Naive thymus-derived CD4-positive, alpha-beta T cell (primary cell): Measurements from ENCODE around the gene P2RY8. TPM values are rescaled to one million over a fixed set of nuclear protein-coding genes. Genes with fewer than 3 reads are reported as not detected.
"Not testable (repeated sequence)": the region's sequence is repeated elsewhere in the genome, so short reads cannot be mapped to it uniquely, and the experiment has no call there.

Experiments used
- ATAC-seq: fragments of 150-1000 bp; cut with Tn5 transposase; 2 replicates; pipeline ENCODE4 v1.10.0; 2021; ENCODE audit warnings: mild to moderate bottlenecking, moderate library complexity
- CTCF ChIA-PET: fragments of 350-600 bp; sonication (Branson Sonifier 250); formaldehyde crosslinking; loops from one replicate; lab custom pipeline; 2021; ENCODE audit warnings: antibody characterized with exemption; lab: Charles Lee
- POLR2A ChIA-PET: fragments of 350-600 bp; sonication (Branson Sonifier 250); formaldehyde crosslinking; loops from one replicate; lab custom pipeline; 2021; ENCODE audit warnings: antibody characterized with exemption, inconsistent platforms; lab: Charles Lee
- DNase-seq, 9 donors: peaks; one replicate each; pipeline versions ENCODE4 v3.0.0 to v3.0.0-alpha.2; 2020 to 2022; ENCODE audit warnings: mixed read lengths in 1 of 9
- H3K27ac ChIP-seq: one replicate; pipeline ENCODE4 v1.7.0; 2013; ENCODE audit warnings: mild to moderate bottlenecking, low read depth, low read length, moderate library complexity
- H3K27me3 ChIP-seq, 2 donors: one replicate each; pipeline ENCODE4 v1.7.0; 2013; ENCODE audit warnings: low read length in 2 of 2, mild to moderate bottlenecking in 2 of 2, moderate library complexity in 2 of 2; ENCODE audit not compliant: control insufficient read depth in 2 of 2, insufficient read depth in 2 of 2
- H3K36me3 ChIP-seq, 3 experiments: 1 replicate in 2 of 3; 2 replicates in 1 of 3; pipeline ENCODE4 v1.7.0; 2013; ENCODE audit warnings: low read length in 3 of 3, mild to moderate bottlenecking in 3 of 3, moderate library complexity in 1 of 3; ENCODE audit not compliant: insufficient read depth in 3 of 3, control insufficient read depth in 2 of 3
- H3K4me1 ChIP-seq, 2 donors: one replicate each; pipeline ENCODE4 v1.7.0; 2013; ENCODE audit warnings: low read length in 2 of 2, mild to moderate bottlenecking in 2 of 2, moderate library complexity in 1 of 2; ENCODE audit not compliant: control insufficient read depth in 2 of 2, insufficient read depth in 2 of 2
- H3K4me3 ChIP-seq: 2 replicates; pipeline ENCODE4 v1.7.0; 2013; ENCODE audit warnings: mild to moderate bottlenecking, low read length
- H3K9me3 ChIP-seq, 3 experiments: 1 replicate in 2 of 3; 2 replicates in 1 of 3; pipeline ENCODE4 v1.7.0; 2013; ENCODE audit warnings: low read length in 3 of 3; ENCODE audit not compliant: control insufficient read depth in 2 of 3
- H3K27ac Mint-ChIP-seq, 9 donors: one replicate each; pipeline ENCODE4 v1.8.0; 2020 to 2022; ENCODE audit warnings: mixed read lengths in 9 of 9, mild to moderate bottlenecking in 8 of 9, moderate library complexity in 5 of 9, inconsistent platforms in 2 of 9
- H3K27me3 Mint-ChIP-seq, 5 donors: one replicate each; pipeline ENCODE4 v1.8.0; 2021 to 2022; ENCODE audit warnings: mixed read lengths in 5 of 5, mild to moderate bottlenecking in 1 of 5
- H3K36me3 Mint-ChIP-seq, 5 donors: one replicate each; pipeline ENCODE4 v1.8.0; 2020 to 2022; ENCODE audit warnings: mixed read lengths in 5 of 5, mild to moderate bottlenecking in 3 of 5, inconsistent platforms in 1 of 5
- H3K4me1 Mint-ChIP-seq, 7 donors: one replicate each; pipeline ENCODE4 v1.8.0; 2020 to 2022; ENCODE audit warnings: mixed read lengths in 7 of 7, mild to moderate bottlenecking in 3 of 7, inconsistent platforms in 1 of 7
- H3K4me3 Mint-ChIP-seq, 10 donors: one replicate each; pipeline ENCODE4 v1.8.0; 2020 to 2022; ENCODE audit warnings: mild to moderate bottlenecking in 10 of 10, mixed read lengths in 10 of 10, moderate library complexity in 6 of 10, inconsistent platforms in 2 of 10
- H3K9me3 Mint-ChIP-seq, 11 donors: one replicate each; pipeline ENCODE4 v1.8.0; 2020 to 2022; ENCODE audit warnings: mixed read lengths in 11 of 11, mild to moderate bottlenecking in 4 of 11, inconsistent platforms in 1 of 11, moderate library complexity in 1 of 11
- intact Hi-C, 2 donors: fragments of 100-400 bp; cut with micrococcal nuclease; formaldehyde crosslinking; loops; one replicate each; pipeline ENCODE4 v1.15.1; 2023
- polyA plus RNA-seq, 2 donors: library from polyadenylated mRNA; unstranded; fragments of 300-500 nt; fragmentation: Illumina TruSeq; gene quantifications; one replicate each; pipeline ENCODE4 v1.2.3, GENCODE V29; 2021
- total RNA-seq, 6 experiments: library from RNA in 5 of 6; stranded (reverse) in 5 of 6; gene quantifications; 1 replicate in 5 of 6; 2 replicates in 1 of 6; pipeline ENCODE4 v1.2.3 and lab custom pipeline; 2021 to 2026

The P2RY8 gene
- total and polyA plus RNA-seq, 7 experiments from 2014 or later: 109 to 277 (median 149) TPM

DNA sequence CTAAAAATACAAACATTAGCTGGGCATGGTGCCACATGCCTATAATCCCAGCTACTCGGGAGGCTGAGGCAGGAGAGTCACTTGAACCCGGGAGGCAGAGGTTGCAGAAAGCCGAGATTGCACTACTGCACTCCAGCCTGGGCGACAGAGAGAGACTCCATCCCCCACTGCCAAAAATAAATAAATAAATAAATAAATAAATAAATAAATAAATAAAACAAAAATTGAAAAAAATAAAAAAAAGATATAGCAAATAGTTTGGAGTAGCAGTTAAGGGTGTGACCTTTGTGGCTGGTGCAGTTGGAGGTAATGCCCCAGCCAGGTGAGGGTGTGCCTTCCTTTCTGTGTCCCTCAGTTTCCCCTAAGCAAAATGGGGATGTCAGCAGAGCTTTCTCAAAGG is 14.1 kb downstream of the P2RY8 start:
- POLR2A ChIA-PET, ATAC-seq, H3K4me3 ChIP-seq, CTCF ChIA-PET, H3K27ac ChIP-seq, DNase-seq, H3K27me3 ChIP-seq, H3K9me3 ChIP-seq, H3K27me3 Mint-ChIP-seq: not testable (repeated sequence)
- Mint-ChIP-seq H3K4me1 (peaks cover 36 to 49% (median 43%) of the 10 kb centered on the region in 7 donors), H3K36me3 (peaks cover 10 to 38% (median 32%) of the 10 kb centered on the region in 5 donors), H3K9me3 (peaks cover 0 to 11% (median 0%) of the 10 kb centered on the region in 11 donors), H3K27ac (peak overlapping the region in 7 of 9 donors; percentile 26 to 96 (median 58)), H3K4me3 (peak overlapping the region in 7 of 10 donors; percentile 5 to 54 (median 33))
- intact Hi-C loops: loop anchor here in 1 of 2 donors (5.0 kb wide), 1 partner anchor 41 kb away; no protein-coding TSS in a partner anchor
- H3K36me3 ChIP-seq: peaks cover 0 to 15% (median 0%) of the 10 kb centered on the region in 3 experiments
- H3K4me1 ChIP-seq: peaks cover 38 to 40% of the 10 kb centered on the region in 2 donors

DNA sequence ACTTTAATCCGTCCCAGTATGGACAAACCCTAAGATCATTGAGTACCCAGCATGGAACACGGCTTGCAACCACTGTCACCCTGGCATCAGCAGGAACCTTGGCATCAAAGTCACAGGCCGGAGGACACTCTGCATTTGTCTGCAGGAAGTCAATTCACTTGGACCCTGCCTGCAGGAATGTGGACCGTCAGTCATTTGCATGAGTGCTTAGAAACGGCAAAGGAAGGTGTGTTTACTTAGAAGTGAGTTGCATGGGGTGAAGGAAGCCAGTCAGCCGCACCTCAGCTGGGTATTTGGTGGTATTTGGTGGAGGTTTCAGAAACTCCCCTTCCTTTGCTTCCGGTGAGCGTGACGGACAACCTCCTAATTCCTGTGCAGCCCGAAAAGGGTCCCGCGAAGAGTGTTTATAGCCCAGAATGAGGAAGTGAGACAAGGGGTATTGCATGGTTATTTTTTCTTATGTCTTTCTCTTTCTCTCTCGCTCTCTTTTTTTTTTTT is 15.5 kb downstream of the P2RY8 start:
- H3K27ac ChIP-seq: peak overlapping the region; percentile 20
- ChIA-PET POLR2A (no interaction called here), CTCF (no interaction called here)
- DNase-seq: peak in 8 of 9 donors; percentile 46 to 81 (median 72)
- no peaks in the 10 kb centered on the region for H3K27me3 Mint-ChIP-seq
- H3K9me3 Mint-ChIP-seq: peaks cover 0 to 11% (median 0%) of the 10 kb centered on the region in 11 donors
- intact Hi-C loops: loop anchor here (1.0 to 5.0 kb wide), 3 partner anchors 16 to 59 kb away; partner anchors contain the start of gene P2RY8 (in 2 of the 2)
- no peaks in the 10 kb centered on the region for H3K9me3 ChIP-seq
- peak overlapping the region; percentile 84 to 97 (median 94) for H3K27ac Mint-ChIP-seq
- ATAC-seq: peak; percentile 90
- peak overlapping the region; percentile 15 for H3K4me3 ChIP-seq
- peaks cover 46 to 62% (median 56%) of the 10 kb centered on the region in 7 donors for H3K4me1 Mint-ChIP-seq
- H3K27me3 ChIP-seq: no peaks in the 10 kb centered on the region
- H3K36me3 ChIP-seq: peaks cover 0 to 15% (median 0%) of the 10 kb centered on the region in 3 experiments
- H3K4me3 Mint-ChIP-seq: peak overlapping the region; percentile 77 to 91 (median 84)
- H3K4me1 ChIP-seq: peaks cover 32 to 40% of the 10 kb centered on the region in 2 donors
- H3K36me3 Mint-ChIP-seq: peaks cover 10 to 46% (median 39%) of the 10 kb centered on the region in 5 donors

DNA sequence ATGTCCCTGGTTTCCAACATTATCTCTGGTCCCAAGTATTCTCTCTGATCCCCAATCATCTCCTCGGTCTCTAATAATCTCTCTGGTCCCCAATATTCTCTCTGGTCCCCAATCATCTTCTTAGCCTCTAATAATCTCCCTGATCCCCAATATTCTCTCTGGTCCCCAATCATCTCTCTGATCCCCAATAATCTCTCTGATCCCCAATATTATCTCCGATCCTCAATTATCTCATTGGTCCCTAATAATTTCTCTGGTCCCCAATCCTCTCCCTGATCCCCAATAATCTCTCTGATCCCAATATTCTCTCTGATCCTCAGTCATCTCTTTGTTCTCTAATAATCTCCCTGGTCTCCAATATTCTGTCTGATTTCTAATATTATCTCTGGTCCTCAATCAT is 16.6 kb downstream of the P2RY8 start:
- Histone ChIP-seq H3K4me1 (peaks cover 32 to 40% of the 10 kb centered on the region in 2 donors), H3K9me3 (no peaks in the 10 kb centered on the region), H3K4me3 (no peak overlapping the region), H3K27me3 (no peaks in the 10 kb centered on the region), H3K27ac (peak overlapping the region; percentile 20), H3K36me3 (peaks cover 0 to 15% (median 0%) of the 10 kb centered on the region in 3 experiments)
- DNase-seq (no peak), ATAC-seq (no peak)
- H3K27me3 Mint-ChIP-seq: no peaks in the 10 kb centered on the region
- intact Hi-C loops: loop anchor here in 1 of 2 donors (2.0 to 5.0 kb wide), 2 partner anchors 38 to 58 kb away; no protein-coding TSS in a partner anchor
- peak overlapping the region in 9 of 10 donors; percentile 1 to 80 (median 25) for H3K4me3 Mint-ChIP-seq
- ChIA-PET CTCF (no interaction called here), POLR2A (no interaction called here)
- peaks cover 0 to 11% (median 0%) of the 10 kb centered on the region in 11 donors for H3K9me3 Mint-ChIP-seq
- H3K36me3 Mint-ChIP-seq: peaks cover 10 to 51% (median 42%) of the 10 kb centered on the region in 5 donors
- peak overlapping the region; percentile 36 to 97 (median 91) for H3K27ac Mint-ChIP-seq
- H3K4me1 Mint-ChIP-seq: peaks cover 49 to 66% (median 61%) of the 10 kb centered on the region in 7 donors

DNA sequence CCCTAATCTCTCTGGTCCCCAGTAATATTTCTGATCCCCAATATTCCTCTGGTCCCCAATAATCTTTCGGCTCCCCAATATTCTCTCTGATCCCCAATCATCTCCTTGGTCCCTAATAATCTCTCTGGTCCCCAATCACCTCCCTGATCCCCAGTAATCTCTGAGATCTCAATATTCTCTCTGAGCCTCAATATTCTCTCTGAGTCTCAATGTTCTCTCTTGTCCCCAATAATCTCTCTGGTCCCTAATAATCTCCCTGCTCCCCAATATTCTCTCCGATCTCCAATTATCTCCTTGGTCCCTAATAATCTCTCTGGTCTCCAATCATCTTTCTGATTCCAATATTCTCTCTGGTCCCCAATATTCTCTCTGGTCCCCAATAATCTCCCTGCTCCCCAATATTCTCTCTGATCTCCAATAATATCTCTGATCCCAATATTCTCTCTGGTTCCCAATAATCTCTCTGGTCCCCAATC is 17.9 kb downstream of the P2RY8 start:
- DNase-seq (no peak), ATAC-seq (no peak)
- Mint-ChIP-seq H3K9me3 (peaks cover 0 to 12% (median 0%) of the 10 kb centered on the region in 11 donors), H3K27ac (peak overlapping the region; percentile 16 to 97 (median 90)), H3K36me3 (peaks cover 10 to 54% (median 44%) of the 10 kb centered on the region in 5 donors), H3K27me3 (no peaks in the 10 kb centered on the region), H3K4me1 (peaks cover 49 to 66% (median 61%) of the 10 kb centered on the region in 7 donors), H3K4me3 (peak overlapping the region in 4 of 10 donors; percentile 1 to 68 (median 52))
- peaks cover 0 to 10% (median 0%) of the 10 kb centered on the region in 3 experiments for H3K36me3 ChIP-seq
- POLR2A ChIA-PET: no interaction called here
- peaks cover 32 to 40% of the 10 kb centered on the region in 2 donors for H3K4me1 ChIP-seq
- intact Hi-C loops: no loop called here
- no peak overlapping the region for H3K4me3 ChIP-seq
- CTCF ChIA-PET: no interaction called here
- no peaks in the 10 kb centered on the region for H3K27me3 ChIP-seq
- H3K9me3 ChIP-seq: no peaks in the 10 kb centered on the region
- peak overlapping the region; percentile 20 for H3K27ac ChIP-seq

DNA sequence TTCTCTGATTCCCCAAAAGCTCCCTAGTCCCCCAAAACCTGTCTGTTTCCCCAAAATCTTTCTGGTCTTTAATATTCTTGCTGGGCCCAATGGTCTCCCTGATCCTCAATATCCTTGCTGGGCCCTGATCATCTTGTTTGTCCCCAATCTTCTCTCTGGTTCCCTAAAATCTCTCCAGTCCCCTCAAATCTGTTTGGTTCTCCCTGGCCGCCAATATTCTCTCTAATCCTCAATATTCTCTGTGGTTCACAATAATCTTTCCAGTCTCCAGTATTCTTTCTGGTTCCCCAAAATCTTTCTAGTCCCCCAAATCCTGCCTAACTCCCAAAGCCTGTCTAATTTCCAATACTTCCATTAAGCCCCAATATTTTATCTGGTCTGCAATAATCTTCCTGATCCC is 18.5 kb downstream of the P2RY8 start:
- no peaks in the 10 kb centered on the region for H3K27me3 Mint-ChIP-seq
- peaks cover 0 to 13% (median 4%) of the 10 kb centered on the region in 11 donors for H3K9me3 Mint-ChIP-seq
- POLR2A ChIA-PET: no interaction called here
- intact Hi-C loops: no loop called here
- Histone ChIP-seq H3K9me3 (peaks cover 0 to 5% (median 0%) of the 10 kb centered on the region in 3 experiments), H3K36me3 (peaks cover 0 to 12% (median 3%) of the 10 kb centered on the region in 3 experiments), H3K27ac (no peak overlapping the region), H3K27me3 (no peaks in the 10 kb centered on the region), H3K4me1 (peaks cover 32 to 40% of the 10 kb centered on the region in 2 donors), H3K4me3 (no peak overlapping the region)
- peaks cover 15 to 60% (median 50%) of the 10 kb centered on the region in 5 donors for H3K36me3 Mint-ChIP-seq
- ATAC-seq (no peak), DNase-seq (no peak)
- CTCF ChIA-PET: no interaction called here
- H3K4me3 Mint-ChIP-seq: peak overlapping the region in 4 of 10 donors; percentile 4 to 68 (median 33)
- H3K27ac Mint-ChIP-seq: peak overlapping the region in 7 of 9 donors; percentile 44 to 97 (median 90)
- H3K4me1 Mint-ChIP-seq: peaks cover 52 to 69% (median 61%) of the 10 kb centered on the region in 7 donors

DNA sequence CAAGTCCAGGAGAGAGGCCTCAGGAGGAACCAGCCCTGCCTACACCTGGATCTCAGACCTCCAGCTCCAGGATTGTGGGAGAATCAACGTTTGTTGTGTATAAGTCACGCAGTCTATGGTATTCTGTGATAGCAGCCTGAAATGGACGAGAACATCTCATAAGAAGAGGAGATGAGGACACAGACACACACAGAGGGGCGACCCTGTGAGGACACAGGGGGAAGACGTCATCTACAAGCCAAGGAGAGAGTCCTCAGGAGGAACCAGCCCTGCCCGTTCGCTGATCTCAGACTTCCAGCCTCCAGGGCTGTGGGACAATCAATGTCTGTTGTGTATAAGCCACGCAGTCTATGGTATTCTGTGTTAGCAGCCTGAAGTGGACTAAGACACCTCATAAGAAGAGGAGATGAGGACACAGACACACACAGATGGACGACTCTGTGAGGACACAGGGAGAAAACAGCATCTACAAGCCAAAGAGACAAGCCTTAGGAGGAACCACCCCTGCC is 20.3 kb downstream of the P2RY8 start:
- H3K9me3 Mint-ChIP-seq: peaks cover 0 to 16% (median 5%) of the 10 kb centered on the region in 11 donors
- DNase-seq (peak in 1 of 9 donors; percentile 12), ATAC-seq (no peak)
- CTCF ChIA-PET: no interaction called here
- Histone ChIP-seq H3K27me3 (no peaks in the 10 kb centered on the region), H3K9me3 (peaks cover 0 to 9% (median 0%) of the 10 kb centered on the region in 3 experiments), H3K4me1 (peaks cover 23 to 28% of the 10 kb centered on the region in 2 donors), H3K4me3 (no peak overlapping the region), H3K36me3 (peaks cover 3 to 24% (median 10%) of the 10 kb centered on the region in 3 experiments), H3K27ac (no peak overlapping the region)
- H3K27me3 Mint-ChIP-seq: no peaks in the 10 kb centered on the region
- POLR2A ChIA-PET: no interaction called here
- H3K4me3 Mint-ChIP-seq: peak overlapping the region in 4 of 10 donors; percentile 1 to 47 (median 10)
- H3K4me1 Mint-ChIP-seq: peaks cover 53 to 68% (median 54%) of the 10 kb centered on the region in 7 donors
- H3K27ac Mint-ChIP-seq: peak overlapping the region; percentile 0 to 91 (median 81)
- H3K36me3 Mint-ChIP-seq: peaks cover 24 to 65% (median 61%) of the 10 kb centered on the region in 5 donors
- intact Hi-C loops: no loop called here
